ENCODE data around the gene DYNC1I2. TPM values are rescaled to one million over a fixed set of nuclear protein-coding genes. Genes with fewer than 3 reads are reported as not detected.
"Not testable (repeated sequence)": the region's sequence is repeated elsewhere in the genome, so short reads cannot be mapped to it uniquely, and the experiment has no call there.

DYNC1I2 gene
- polyA plus RNA-seq, 6 donors from 2014 or later: 19.8 to 30.1 (median 23.6) TPM

- H3K27me3 Mint-ChIP-seq: no peaks in the 10 kb centered on the region
These were observed 42.0 kb downstream of the DYNC1I2 start for GRCh38 chr2:171728989-171729951.

GRCh38 chr2:171729952-171730317 lies 42.7 kb downstream of the DYNC1I2 start:
- no peak overlapping the region for H3K4me3 Mint-ChIP-seq
- peaks cover 32 to 39% of the 10 kb centered on the region in 2 donors for H3K36me3 Mint-ChIP-seq
- no peaks in the 10 kb centered on the region for H3K27me3 Mint-ChIP-seq
- no peak overlapping the region for H3K27ac Mint-ChIP-seq
- H3K9me3 Mint-ChIP-seq: no peaks in the 10 kb centered on the region
- ATAC-seq (ENCODE audit: low read depth in 2 of 2): no peak
- H3K4me1 Mint-ChIP-seq: no peaks in the 10 kb centered on the region
- no peak for DNase-seq

More at GRCh38 chr2:171728989-171729951, 42.0 kb downstream of the DYNC1I2 start:
- Mint-ChIP-seq H3K36me3 (peaks cover 32 to 35% of the 10 kb centered on the region in 2 donors), H3K4me3 (no peak overlapping the region), H3K4me1 (no peaks in the 10 kb centered on the region), H3K9me3 (no peaks in the 10 kb centered on the region), H3K27ac (no peak overlapping the region)
- ATAC-seq (ENCODE audit: low read depth in 2 of 2): no peak
- no peak for DNase-seq

- H3K4me3 Mint-ChIP-seq: no peak overlapping the region
- DNase-seq (no peak), ATAC-seq (ENCODE audit: low read depth in 2 of 2) (no peak)
- no peaks in the 10 kb centered on the region for H3K27me3 Mint-ChIP-seq
- H3K27ac Mint-ChIP-seq: no peak overlapping the region
- peaks cover 0 to 5% (median 0%) of the 10 kb centered on the region in 7 donors for H3K9me3 Mint-ChIP-seq
- peaks cover 9 to 14% (median 10%) of the 10 kb centered on the region in 3 donors for H3K4me1 Mint-ChIP-seq
- peaks cover 23 to 28% of the 10 kb centered on the region in 2 donors for H3K36me3 Mint-ChIP-seq
These were observed 48.9 kb downstream of the DYNC1I2 start for GRCh38 chr2:171735991-171736710.

- Mint-ChIP-seq H3K36me3 (peaks cover 7 to 17% of the 10 kb centered on the region in 2 donors), H3K9me3 (peaks cover 0 to 7% (median 0%) of the 10 kb centered on the region in 7 donors), H3K27ac (no peak overlapping the region), H3K4me1 (peaks cover 29 to 40% (median 37%) of the 10 kb centered on the region in 3 donors), H3K27me3 (no peaks in the 10 kb centered on the region), H3K4me3 (peak overlapping the region in 2 of 8 donors; percentile 11 to 12)
- ATAC-seq (ENCODE audit: low read depth in 2 of 2): peak; percentile 87 to 92
- DNase-seq: peak; percentile 31
These were observed 53.9 kb downstream of the DYNC1I2 start for GRCh38 chr2:171741189-171741588.

GRCh38 chr2:171742760-171743159 lies 55.5 kb downstream of the DYNC1I2 start:
- H3K36me3 Mint-ChIP-seq: peaks cover 7 to 15% of the 10 kb centered on the region in 2 donors
- peak overlapping the region in 2 of 8 donors; percentile 4 to 16 for H3K4me3 Mint-ChIP-seq
- no peaks in the 10 kb centered on the region for H3K27me3 Mint-ChIP-seq
- peaks cover 29 to 40% (median 37%) of the 10 kb centered on the region in 3 donors for H3K4me1 Mint-ChIP-seq
- ATAC-seq (ENCODE audit: low read depth in 2 of 2) (no peak), DNase-seq (no peak)
- peak overlapping the region in 2 of 6 donors; percentile 48 to 93 for H3K27ac Mint-ChIP-seq
- H3K9me3 Mint-ChIP-seq: peaks cover 0 to 7% (median 0%) of the 10 kb centered on the region in 7 donors

- H3K36me3 Mint-ChIP-seq: peaks cover 11 to 25% of the 10 kb centered on the region in 2 donors
- DNase-seq (no peak), ATAC-seq (ENCODE audit: low read depth in 2 of 2) (no peak)
- H3K27me3 Mint-ChIP-seq: no peaks in the 10 kb centered on the region
- peaks cover 26 to 36% (median 35%) of the 10 kb centered on the region in 3 donors for H3K4me1 Mint-ChIP-seq
- no peak overlapping the region for H3K4me3 Mint-ChIP-seq
- H3K9me3 Mint-ChIP-seq: peaks cover 0 to 7% (median 0%) of the 10 kb centered on the region in 7 donors
- H3K27ac Mint-ChIP-seq: no peak overlapping the region
These were observed 57.9 kb downstream of the DYNC1I2 start for GRCh38 chr2:171745141-171745540.

- Mint-ChIP-seq H3K36me3 (peaks cover 9 to 32% of the 10 kb centered on the region in 2 donors), H3K27ac (no peak overlapping the region), H3K27me3 (no peaks in the 10 kb centered on the region), H3K9me3 (peaks cover 0 to 6% (median 0%) of the 10 kb centered on the region in 7 donors), H3K4me3 (no peak overlapping the region), H3K4me1 (peaks cover 24 to 30% (median 30%) of the 10 kb centered on the region in 3 donors)
- no peak for DNase-seq
- no peak for ATAC-seq (ENCODE audit: low read depth in 2 of 2)
These were observed 58.5 kb downstream of the DYNC1I2 start for GRCh38 chr2:171745806-171746205.

GRCh38 chr2:171747371-171747770 lies 60.1 kb downstream of the DYNC1I2 start:
- H3K4me3 Mint-ChIP-seq: no peak overlapping the region
- DNase-seq (no peak), ATAC-seq (ENCODE audit: low read depth in 2 of 2) (no peak)
- no peaks in the 10 kb centered on the region for H3K9me3 Mint-ChIP-seq
- peaks cover 9 to 32% of the 10 kb centered on the region in 2 donors for H3K36me3 Mint-ChIP-seq
- H3K4me1 Mint-ChIP-seq: peaks cover 14 to 17% (median 15%) of the 10 kb centered on the region in 3 donors
- H3K27ac Mint-ChIP-seq: no peak overlapping the region
- H3K27me3 Mint-ChIP-seq: no peaks in the 10 kb centered on the region

GRCh38 chr2:171754254-171754939 lies 67.1 kb downstream of the DYNC1I2 start:
- ATAC-seq (ENCODE audit: low read depth in 2 of 2) (no peak), DNase-seq (no peak)
- H3K27me3 Mint-ChIP-seq: no peaks in the 10 kb centered on the region
- H3K9me3 Mint-ChIP-seq: peaks cover 0 to 11% (median 4%) of the 10 kb centered on the region in 7 donors
- peaks cover 0 to 4% (median 0%) of the 10 kb centered on the region in 3 donors for H3K4me1 Mint-ChIP-seq
- H3K27ac Mint-ChIP-seq: peak overlapping the region in 1 of 6 donors; percentile 29
- no peak overlapping the region for H3K4me3 Mint-ChIP-seq
- peaks cover 13 to 29% of the 10 kb centered on the region in 2 donors for H3K36me3 Mint-ChIP-seq

GRCh38 chr2:171758762-171759161 lies 71.5 kb downstream of the DYNC1I2 start:
- DNase-seq; H3K4me1 Mint-ChIP-seq; ATAC-seq (ENCODE audit: low read depth in 2 of 2); H3K4me3 Mint-ChIP-seq; H3K27me3 Mint-ChIP-seq: not testable (repeated sequence)
- Mint-ChIP-seq H3K36me3 (peaks cover 28 to 38% of the 10 kb centered on the region in 2 donors), H3K9me3 (peaks cover 0 to 19% (median 8%) of the 10 kb centered on the region in 7 donors), H3K27ac (peak overlapping the region in 1 of 6 donors; percentile 16)

GRCh38 chr2:171761176-171761575 lies 73.9 kb downstream of the DYNC1I2 start:
- Mint-ChIP-seq H3K9me3 (peaks cover 0 to 17% (median 4%) of the 10 kb centered on the region in 7 donors), H3K36me3 (peaks cover 23 to 38% of the 10 kb centered on the region in 2 donors)
- H3K27ac Mint-ChIP-seq; H3K4me1 Mint-ChIP-seq; DNase-seq; ATAC-seq (ENCODE audit: low read depth in 2 of 2); H3K4me3 Mint-ChIP-seq; H3K27me3 Mint-ChIP-seq: not testable (repeated sequence)

- ATAC-seq (ENCODE audit: low read depth in 2 of 2): no peak
- Mint-ChIP-seq H3K27me3 (no peaks in the 10 kb centered on the region), H3K36me3 (peaks cover 24 to 33% of the 10 kb centered on the region in 2 donors), H3K4me3 (no peak overlapping the region), H3K27ac (no peak overlapping the region), H3K4me1 (no peaks in the 10 kb centered on the region), H3K9me3 (peaks cover 0 to 15% (median 3%) of the 10 kb centered on the region in 7 donors)
- DNase-seq: no peak
These were observed 75.8 kb downstream of the DYNC1I2 start for GRCh38 chr2:171762879-171763573.
